ENCODE data around the gene ARL16. TPM values are rescaled to one million over a fixed set of nuclear protein-coding genes. Genes with fewer than 3 reads are reported as not detected.

The ARL16 gene
- total and polyA plus RNA-seq, 10 donors: 22.5 to 93.5 (median 31.9) TPM

GRCh38 chr17:81713004-81713555 lies 29.5 kb upstream of the ARL16 start:
- H3K9me3 ChIP-seq: no peaks in the 10 kb centered on the region
- H3K36me3 ChIP-seq: peaks cover 0 to 33% (median under 1%) of the 10 kb centered on the region in 6 donors
- peak overlapping the region in 6 of 8 donors; percentile 87 to 99 (median 90) for H3K4me3 ChIP-seq
- peak; percentile 80 for DNase-seq
- intact Hi-C loops (cut with DNase I; ENCODE audit: low total_unique reads): no loop called here
- no peaks in the 10 kb centered on the region for H3K27me3 ChIP-seq (replicated peaks in 1 of 7)
- WGBS, 5 donors: 41 to 61% (median 58%) methylated on average over 15 to 18 of the region's 18 CpGs
- TF ChIP-seq POLR2AphosphoS5 (IDR thresholded peaks at IDR 0.05): no peak
- TF ChIP-seq CTCF (IDR thresholded peaks at IDR 0.05 in 8 of 11, conservative IDR thresholded peaks at IDR 0.05 in 3 of 11): no peak
- TF ChIP-seq POLR2A (IDR thresholded peaks at IDR 0.05): no peak
- peaks cover 22 to 57% (median 34%) of the 10 kb centered on the region in 6 donors for H3K4me1 ChIP-seq
- no peak overlapping the region for H3K27ac ChIP-seq

- 3 to 9% (median 4%) methylated on average over 15 to 41 of the region's 41 CpGs for WGBS, 5 donors
- DNase-seq: no peak
These were observed 28.9 kb upstream of the ARL16 start for GRCh38 chr17:81712468-81713003.

GRCh38 chr17:81711814-81712467 lies 28.3 kb upstream of the ARL16 start, which contains the start of gene SLC25A10:
SLC25A10 (plus strand) TSS chr17:81712284; CDS start chr17:81712427, 143 bp downstream.
- intact Hi-C loops (cut with DNase I; ENCODE audit: low total_unique reads): no loop called here
- peak; percentile 92 for DNase-seq
- TF ChIP-seq POLR2A (IDR thresholded peaks at IDR 0.05): no peak
- peak in 4 of 11 experiments; percentile 23 to 40 (median 26) for TF ChIP-seq CTCF (IDR thresholded peaks at IDR 0.05 in 8 of 11, conservative IDR thresholded peaks at IDR 0.05 in 3 of 11)
- peak; percentile 50 to 81 (median 65) for TF ChIP-seq POLR2AphosphoS5 (IDR thresholded peaks at IDR 0.05)
- WGBS, 5 donors: 0 to 1% (median 0%) methylated on average over 6 to 89 of the region's 89 CpGs
- Histone ChIP-seq H3K27ac (peak within 1 kb of the TSS in 5 of 8 donors; percentile 54 to 82 (median 77)), H3K27me3 (replicated peaks in 1 of 7) (no peaks in the 10 kb centered on the region), H3K4me3 (peak within 1 kb of the TSS; percentile 66 to 99 (median 90)), H3K36me3 (peaks cover 0 to 33% (median 11%) of the 10 kb centered on the region in 6 donors), H3K9me3 (no peaks in the 10 kb centered on the region), H3K4me1 (peaks cover 22 to 57% (median 34%) of the 10 kb centered on the region in 6 donors)

More at GRCh38 chr17:81712468-81713003, 28.9 kb upstream of the ARL16 start:
- no peaks in the 10 kb centered on the region for H3K9me3 ChIP-seq
- H3K36me3 ChIP-seq: peaks cover 0 to 33% (median 5%) of the 10 kb centered on the region in 6 donors
- intact Hi-C loops (cut with DNase I; ENCODE audit: low total_unique reads): no loop called here
- TF ChIP-seq POLR2A (IDR thresholded peaks at IDR 0.05): no peak
- TF ChIP-seq CTCF (IDR thresholded peaks at IDR 0.05 in 8 of 11, conservative IDR thresholded peaks at IDR 0.05 in 3 of 11): no peak
- TF ChIP-seq POLR2AphosphoS5 (IDR thresholded peaks at IDR 0.05): no peak
- H3K4me1 ChIP-seq: peaks cover 22 to 57% (median 34%) of the 10 kb centered on the region in 6 donors
- H3K4me3 ChIP-seq: peak overlapping the region; percentile 66 to 99 (median 90)
- peak overlapping the region in 4 of 8 donors; percentile 54 to 82 (median 79) for H3K27ac ChIP-seq
- H3K27me3 ChIP-seq (replicated peaks in 1 of 7): no peaks in the 10 kb centered on the region

Data from spleen (tissue), 11 donors.